Psoas muscle (tissue), 8 donors: ENCODE measurements around the gene LYL1. TPM values are rescaled to one million over a fixed set of nuclear protein-coding genes. Genes with fewer than 3 reads are reported as not detected.
A peak's percentile ranks its signal among the peaks of the same experiment; 100 is the strongest.

Experiments used
- ATAC-seq, 4 donors: fragments of 200-7000 bp; cut with Tn5 transposase; one replicate each; pipeline ENCODE4 v1.9.1; 2020; ENCODE audit warnings: moderate library complexity in 3 of 4, mild to moderate bottlenecking in 2 of 4
- DNase-seq, 2 donors: peaks; one replicate each; pipeline ENCODE4 v3.0.0-alpha.2; 2020
- H3K27ac ChIP-seq: fragments of 200-600 bp; one replicate; pipeline ENCODE4 v1.8.0; 2022
- H3K27me3 ChIP-seq, 3 donors: fragments of 200-600 bp in 1 of 3; one replicate each; pipeline versions ENCODE4 v1.6.1 to v1.8.0; 2013 to 2022; ENCODE audit warnings: low read length in 2 of 3, mild to moderate bottlenecking in 2 of 3, moderate library complexity in 1 of 3; ENCODE audit not compliant: insufficient read depth in 3 of 3
- H3K36me3 ChIP-seq, 2 donors: fragments of 200-600 bp in 1 of 2; one replicate each; pipeline versions ENCODE4 v1.6.1 to v1.8.0; 2013 to 2022; ENCODE audit warnings: low read depth in 1 of 2, mild to moderate bottlenecking in 1 of 2, moderate library complexity in 1 of 2; ENCODE audit not compliant: insufficient read depth in 1 of 2
- H3K4me1 ChIP-seq: fragments of 200-600 bp; one replicate; pipeline ENCODE4 v1.8.0; 2022
- H3K4me3 ChIP-seq: fragments of 200-600 bp; one replicate; pipeline ENCODE4 v1.8.0; 2022; ENCODE audit warnings: mild to moderate bottlenecking
- H3K9me3 ChIP-seq: fragments of 200-600 bp; one replicate; pipeline ENCODE4 v1.8.0; 2022
- CTCF ChIP-seq: fragments of 200-600 bp; IDR thresholded peaks from one replicate; pipeline ENCODE4 v1.8.0; 2022; ENCODE audit warnings: antibody characterized with exemption
- WGBS, 3 donors: extraction: QIAGEN DNeasy Blood & Tissue Kit; methylation state at CpG; one replicate each; pipeline versions ENCODE4 v1.1.6 to v1.1.7; 2013; 5-methylcytosine and 5-hydroxymethylcytosine counted together
- intact Hi-C, 2 donors: fragments of 100-400 bp; cut with DNase I; formaldehyde crosslinking; loops; one replicate each; pipeline versions ENCODE4 v1.11.0 to v1.14.2; 2022
- polyA plus RNA-seq, 3 donors: library from polyadenylated mRNA; stranded (reverse); fragments of 200-250 nt; gene quantifications; one replicate each; pipeline ENCODE4 v1.2.3, GENCODE V29; 2013
- total RNA-seq, 4 donors: library from RNA; stranded (reverse); fragmentation: NEBNext Ultra II Directional in 2 of 4; extraction: Animal tissue kit (Norgen Biotek cat#: 25700) in 2 of 4; gene quantifications; one replicate each; pipeline versions ENCODE4 v1.2.1 to v1.2.4, GENCODE V29; 2021 to 2023
- donor health status: healthy with polysubstance abuse.
- donor health status: DM: no; HTN: no; CAD: no; lungs with moderate emphysema.
- donor health status: Bipolar disorder and iron deficiency.
- donor health status: healthy.
- donor health status: DM: yes; HTN: yes; CAD: no.
- donor health status: DM: no; HTN: no; CAD: no.
- donor health status: DM: no; HTN: no; CAD: no.
- donor health status: DM: yes; HTN: yes; CAD: no.

Gene LYL1
- total and polyA plus RNA-seq, 7 donors, result 1.1 to 4.6 (median 2.7) TPM

DNA sequence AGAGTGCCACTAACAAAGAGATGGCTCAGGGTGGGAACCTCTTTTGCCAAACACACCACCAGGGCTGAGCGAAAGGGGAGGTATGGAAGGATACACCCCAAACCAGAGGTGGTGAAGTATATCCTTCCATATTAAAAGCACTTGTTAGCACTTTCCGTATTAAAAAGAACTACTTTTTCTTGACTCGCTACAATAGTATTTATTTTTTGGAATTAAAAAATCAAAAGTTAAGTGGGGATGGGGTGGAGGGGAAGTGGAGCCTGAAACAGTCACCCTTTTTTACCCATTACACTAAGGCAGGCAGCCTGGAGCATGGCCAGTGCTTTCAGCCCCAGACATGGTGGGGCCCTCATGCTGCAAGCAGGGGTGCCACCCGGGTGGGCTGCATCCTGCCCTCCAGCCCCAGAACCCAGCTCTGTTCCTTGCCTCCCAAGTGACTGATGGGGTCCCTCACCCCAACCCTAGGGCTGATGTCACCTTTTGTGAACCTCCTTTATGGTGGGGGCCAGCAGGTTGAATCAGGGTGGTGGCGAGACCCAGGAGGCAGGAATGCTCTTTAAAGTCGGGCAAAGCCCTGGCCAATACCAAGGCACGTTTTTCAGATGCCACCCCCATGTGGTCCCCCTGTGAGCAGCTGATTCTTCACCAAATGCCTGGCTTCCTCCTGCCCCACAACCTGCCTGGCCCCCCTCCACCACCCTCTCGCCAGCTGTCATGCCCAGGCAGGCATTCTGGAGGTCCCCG is 31.0 kb downstream of the LYL1 start:
- 44 to 68% (median 52%) methylated on average over 9 of the region's 9 CpGs for WGBS, 3 donors
- no peaks in the 10 kb centered on the region for H3K27me3 ChIP-seq
- H3K27ac ChIP-seq, result peak overlapping the region; percentile 90
- TF ChIP-seq CTCF, result no peak
- peaks cover 0 to 31% of the 10 kb centered on the region in 2 donors for H3K36me3 ChIP-seq
- ATAC-seq (no peak), DNase-seq (no peak)
- H3K4me3 ChIP-seq, result no peak overlapping the region
- intact Hi-C loops, result no loop called here
- peaks cover 67% of the 10 kb centered on the region for H3K4me1 ChIP-seq
- H3K9me3 ChIP-seq, result no peaks in the 10 kb centered on the region

DNA sequence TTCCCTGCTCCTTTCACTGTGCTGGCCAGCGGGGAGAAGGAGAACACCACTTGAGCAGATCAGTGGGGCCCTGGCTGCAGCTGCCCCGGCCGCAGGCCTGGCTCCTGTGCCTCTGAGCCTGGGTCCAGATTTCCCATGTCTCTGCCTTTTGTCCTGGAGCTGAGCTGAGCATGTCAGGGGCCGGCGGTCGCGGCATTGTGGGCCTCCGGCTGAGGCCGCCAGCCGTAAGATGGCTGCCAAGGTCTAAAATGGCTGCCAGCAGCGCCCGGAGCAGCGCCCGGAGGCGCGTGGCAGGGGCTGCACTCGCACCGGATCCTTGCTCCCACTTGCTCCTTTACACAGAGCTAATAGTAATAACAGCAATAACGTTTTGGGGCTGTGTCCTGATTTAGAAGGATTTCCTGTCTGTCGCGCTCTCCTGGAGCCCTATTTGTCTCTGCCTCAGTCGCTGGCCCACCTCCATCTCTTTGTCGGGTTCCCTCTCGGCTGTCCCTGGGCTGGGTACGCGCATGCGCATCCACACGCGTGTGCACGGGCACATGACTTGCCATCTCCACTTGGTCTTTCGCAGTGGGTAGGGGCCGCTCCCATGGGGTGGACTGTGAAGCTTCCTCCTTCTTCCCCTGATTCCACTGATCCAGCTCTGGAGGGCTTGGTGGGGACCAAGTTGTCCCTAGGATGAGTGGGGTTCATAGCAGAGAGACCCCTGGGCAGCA is 32.1 kb downstream of the LYL1 start:
- DNase-seq (peak; percentile 76 to 87), ATAC-seq (peak; percentile 59 to 70 (median 64))

GRCh38 chr19:13069415-13070359 is 33.0 kb downstream of the LYL1 start:
- 37 to 53% (median 42%) methylated on average over 20 of the region's 20 CpGs for WGBS, 3 donors
- Histone ChIP-seq H3K4me1 (peaks cover 77% of the 10 kb centered on the region), H3K9me3 (no peaks in the 10 kb centered on the region), H3K27ac (peak overlapping the region; percentile 90), H3K27me3 (no peaks in the 10 kb centered on the region), H3K36me3 (peaks cover 0 to 15% of the 10 kb centered on the region in 2 donors), H3K4me3 (peak overlapping the region; percentile 61)
- ATAC-seq, result peak; percentile 30 to 56 (median 38)
- TF ChIP-seq CTCF, result no peak
- intact Hi-C loops, result no loop called here
- peak in 1 of 2 donors; percentile 66 for DNase-seq

More for the DNA sequence above, 32.1 kb downstream of the LYL1 start:
- no peaks in the 10 kb centered on the region for H3K27me3 ChIP-seq
- peak overlapping the region; percentile 61 for H3K4me3 ChIP-seq
- 30 to 53% (median 31%) methylated on average over 32 of the region's 32 CpGs for WGBS, 3 donors
- intact Hi-C loops, result no loop called here
- peaks cover 69% of the 10 kb centered on the region for H3K4me1 ChIP-seq
- no peaks in the 10 kb centered on the region for H3K9me3 ChIP-seq
- H3K36me3 ChIP-seq, result peaks cover 0 to 20% of the 10 kb centered on the region in 2 donors
- peak overlapping the region; percentile 90 for H3K27ac ChIP-seq
- no peak for TF ChIP-seq CTCF

GRCh38 chr19:13068085-13068846 is 34.4 kb downstream of the LYL1 start:
- DNase-seq, result no peak
- H3K9me3 ChIP-seq, result no peaks in the 10 kb centered on the region
- ATAC-seq, result peak in 1 of 4 donors; percentile 18
- intact Hi-C loops, result no loop called here
- WGBS, 3 donors, result 24 to 47% (median 25%) methylated on average over 6 of the region's 6 CpGs
- peak overlapping the region; percentile 61 for H3K4me3 ChIP-seq
- H3K27ac ChIP-seq, result peak overlapping the region; percentile 90
- H3K4me1 ChIP-seq, result peaks cover 86% of the 10 kb centered on the region
- TF ChIP-seq CTCF, result no peak
- peaks cover 0 to 4% of the 10 kb centered on the region in 2 donors for H3K36me3 ChIP-seq
- no peaks in the 10 kb centered on the region for H3K27me3 ChIP-seq
